GM23248 (cell line): ENCODE results near the gene SEL1L.

Experiments
- EZH2 ChIP-seq: fragments of 200-600 bp; sonication (generic); IDR thresholded peaks from 2 replicates; pipeline ENCODE4 v1.6.1; 2018; ENCODE audit warnings: antibody characterized with exemption, mild to moderate bottlenecking; ENCODE audit not compliant: insufficient read depth, poor library complexity, severe bottlenecking
- EZH2phosphoT487 ChIP-seq: fragments of 200-600 bp; sonication (generic); IDR thresholded peaks from 2 replicates; pipeline ENCODE4 v1.6.1; 2018; ENCODE audit warnings: antibody characterized with exemption, moderate library complexity, mild to moderate bottlenecking, low read depth; ENCODE audit not compliant: insufficient read depth

DNA sequence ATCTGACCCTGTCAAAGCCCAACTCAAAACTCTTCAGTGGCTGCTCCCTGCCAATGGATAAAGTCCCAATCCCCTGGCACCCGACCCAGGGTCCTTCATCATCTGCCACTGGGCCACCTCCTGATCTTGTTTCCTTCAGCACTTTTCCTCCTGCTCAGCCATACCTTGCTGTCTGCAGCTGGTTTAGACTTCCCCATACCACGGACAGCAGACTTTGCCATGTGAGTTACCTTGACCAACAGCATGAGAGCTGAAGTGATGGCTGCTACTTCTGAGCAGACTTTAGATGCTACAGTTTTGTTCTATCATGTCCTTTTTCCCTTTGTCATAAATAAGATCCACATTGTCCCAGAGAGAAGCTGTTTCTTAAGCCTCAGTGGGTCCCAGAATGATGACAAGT is 100.3 kb downstream of the SEL1L start:
- no peak for TF ChIP-seq EZH2
- TF ChIP-seq EZH2phosphoT487, result no peak
